ENCODE results near the gene DIDO1. TPM values are rescaled to one million over a fixed set of nuclear protein-coding genes. Genes with fewer than 3 reads are reported as not detected.
A peak's percentile ranks its signal among the peaks of the same experiment; 100 is the strongest.

The DIDO1 gene
- total and polyA plus RNA-seq, 2 of the 13 experiments (the other 11 are each of a cell fraction or from before 2014, with no cell fraction given), result 75.0 to 75.1 TPM

DNA sequence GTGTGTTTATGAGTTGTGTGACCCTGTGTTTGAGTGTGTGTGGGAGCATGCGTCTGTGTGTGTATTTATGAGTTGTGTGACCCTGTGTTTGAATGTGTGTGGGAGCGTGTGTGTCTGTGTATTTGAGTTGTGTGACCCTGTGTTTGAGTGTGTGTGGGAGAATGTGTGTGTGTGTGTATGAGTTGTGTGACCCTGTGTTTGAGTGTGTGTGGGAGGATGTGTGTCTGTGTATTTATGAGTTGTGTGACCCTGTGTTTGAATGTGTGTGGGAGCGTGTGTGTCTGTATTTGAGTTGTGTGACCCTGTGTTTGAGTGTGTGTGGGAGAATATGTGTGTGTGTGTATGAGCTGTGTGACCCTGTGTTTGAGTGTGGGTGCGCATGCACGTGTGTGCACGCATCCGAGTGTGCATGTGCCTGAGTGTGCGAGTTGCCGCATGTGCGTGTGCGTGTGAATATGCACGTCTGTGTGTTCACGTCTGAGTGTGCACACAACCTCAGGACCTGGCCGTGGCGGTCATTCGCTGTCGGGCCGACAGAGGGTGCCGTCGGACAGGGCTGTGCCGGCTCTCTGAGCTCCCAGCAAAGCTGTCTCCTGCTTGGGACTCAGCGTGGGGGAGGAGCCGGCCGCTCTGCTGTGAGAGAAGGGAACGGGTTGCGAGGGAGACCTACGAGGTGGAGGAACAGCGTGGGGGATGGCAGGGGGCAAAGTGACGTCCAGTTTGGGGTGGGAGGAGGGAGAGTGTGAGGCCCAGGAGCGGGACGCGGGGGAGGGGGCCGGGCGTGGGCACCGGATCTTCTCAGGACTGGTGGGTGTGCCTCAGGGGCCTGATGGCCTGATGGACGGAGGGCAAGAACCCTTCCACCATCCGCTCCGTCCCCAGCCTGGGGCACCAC lies 45.9 kb upstream of the DIDO1 start (continued):
- TF ChIP-seq DMAP1 (CRISPR knock-in tag; IDR thresholded peaks at IDR 0.05), result no peak
- 0 out of 2 replicates have a peak, but pooled peaks have one; percentile 51 for TF ChIP-seq YEATS4 (CRISPR knock-in tag; IDR thresholded peaks at IDR 0.05; ENCODE audit: borderline replicate concordance)
- TF ChIP-seq SMYD3 (CRISPR knock-in tag; IDR thresholded peaks at IDR 0.05), result no peak
- TF ChIP-seq SAFB2 (CRISPR knock-in tag; IDR thresholded peaks at IDR 0.05; ENCODE audit: borderline replicate concordance, low read depth), result peak; percentile 67
- TF ChIP-seq, protein P1, sequence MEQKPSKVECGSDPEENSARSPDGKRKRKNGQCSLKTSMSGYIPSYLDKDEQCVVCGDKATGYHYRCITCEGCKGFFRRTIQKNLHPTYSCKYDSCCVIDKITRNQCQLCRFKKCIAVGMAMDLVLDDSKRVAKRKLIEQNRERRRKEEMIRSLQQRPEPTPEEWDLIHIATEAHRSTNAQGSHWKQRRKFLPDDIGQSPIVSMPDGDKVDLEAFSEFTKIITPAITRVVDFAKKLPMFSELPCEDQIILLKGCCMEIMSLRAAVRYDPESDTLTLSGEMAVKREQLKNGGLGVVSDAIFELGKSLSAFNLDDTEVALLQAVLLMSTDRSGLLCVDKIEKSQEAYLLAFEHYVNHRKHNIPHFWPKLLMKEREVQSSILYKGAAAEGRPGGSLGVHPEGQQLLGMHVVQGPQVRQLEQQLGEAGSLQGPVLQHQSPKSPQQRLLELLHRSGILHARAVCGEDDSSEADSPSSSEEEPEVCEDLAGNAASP (CRISPR knock-in tag; IDR thresholded peaks at IDR 0.05; ENCODE audit: borderline replicate concordance), result peak; percentile 67; the same call in 1 of the 2 replicates
- peak; percentile 46 for TF ChIP-seq BCL6 (CRISPR knock-in tag; IDR thresholded peaks at IDR 0.05)
- no peak for TF ChIP-seq HMG20A (CRISPR knock-in tag; IDR thresholded peaks at IDR 0.05; ENCODE audit: borderline replicate concordance)
- TF ChIP-seq, protein P2, sequence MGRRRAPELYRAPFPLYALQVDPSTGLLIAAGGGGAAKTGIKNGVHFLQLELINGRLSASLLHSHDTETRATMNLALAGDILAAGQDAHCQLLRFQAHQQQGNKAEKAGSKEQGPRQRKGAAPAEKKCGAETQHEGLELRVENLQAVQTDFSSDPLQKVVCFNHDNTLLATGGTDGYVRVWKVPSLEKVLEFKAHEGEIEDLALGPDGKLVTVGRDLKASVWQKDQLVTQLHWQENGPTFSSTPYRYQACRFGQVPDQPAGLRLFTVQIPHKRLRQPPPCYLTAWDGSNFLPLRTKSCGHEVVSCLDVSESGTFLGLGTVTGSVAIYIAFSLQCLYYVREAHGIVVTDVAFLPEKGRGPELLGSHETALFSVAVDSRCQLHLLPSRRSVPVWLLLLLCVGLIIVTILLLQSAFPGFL (CRISPR knock-in tag; IDR thresholded peaks at IDR 0.05), result no peak
- peak; percentile 76; the same call in 1 of the 2 replicates for TF ChIP-seq KDM4B (CRISPR knock-in tag; IDR thresholded peaks at IDR 0.05)
- TF ChIP-seq NCOA1 (CRISPR knock-in tag; IDR thresholded peaks at IDR 0.05), result peak; percentile 71; the same call in 1 of the 2 replicates
- TF ChIP-seq NONO (IDR thresholded peaks at IDR 0.05), result no peak
- peak; percentile 97 for TF ChIP-seq NONO (CRISPR knock-in tag; conservative IDR thresholded peaks at IDR 0.05)
- no peak for TF ChIP-seq FOXO1 (CRISPR knock-in tag; IDR thresholded peaks at IDR 0.05)
- TF ChIP-seq ZNF20 (CRISPR knock-in tag; IDR thresholded peaks at IDR 0.05), result no peak
- TF ChIP-seq, protein P3, sequence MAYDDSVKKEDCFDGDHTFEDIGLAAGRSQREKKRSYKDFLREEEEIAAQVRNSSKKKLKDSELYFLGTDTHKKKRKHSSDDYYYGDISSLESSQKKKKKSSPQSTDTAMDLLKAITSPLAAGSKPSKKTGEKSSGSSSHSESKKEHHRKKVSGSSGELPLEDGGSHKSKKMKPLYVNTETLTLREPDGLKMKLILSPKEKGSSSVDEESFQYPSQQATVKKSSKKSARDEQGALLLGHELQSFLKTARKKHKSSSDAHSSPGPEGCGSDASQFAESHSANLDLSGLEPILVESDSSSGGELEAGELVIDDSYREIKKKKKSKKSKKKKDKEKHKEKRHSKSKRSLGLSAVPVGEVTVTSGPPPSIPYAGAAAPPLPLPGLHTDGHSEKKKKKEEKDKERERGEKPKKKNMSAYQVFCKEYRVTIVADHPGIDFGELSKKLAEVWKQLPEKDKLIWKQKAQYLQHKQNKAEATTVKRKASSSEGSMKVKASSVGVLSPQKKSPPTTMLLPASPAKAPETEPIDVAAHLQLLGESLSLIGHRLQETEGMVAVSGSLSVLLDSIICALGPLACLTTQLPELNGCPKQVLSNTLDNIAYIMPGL (CRISPR knock-in tag; IDR thresholded peaks at IDR 0.05; ENCODE audit: borderline replicate concordance in 1 of 2, low read depth in 1 of 2), result peak; percentile 94 to 96
- TF ChIP-seq, protein P4, sequence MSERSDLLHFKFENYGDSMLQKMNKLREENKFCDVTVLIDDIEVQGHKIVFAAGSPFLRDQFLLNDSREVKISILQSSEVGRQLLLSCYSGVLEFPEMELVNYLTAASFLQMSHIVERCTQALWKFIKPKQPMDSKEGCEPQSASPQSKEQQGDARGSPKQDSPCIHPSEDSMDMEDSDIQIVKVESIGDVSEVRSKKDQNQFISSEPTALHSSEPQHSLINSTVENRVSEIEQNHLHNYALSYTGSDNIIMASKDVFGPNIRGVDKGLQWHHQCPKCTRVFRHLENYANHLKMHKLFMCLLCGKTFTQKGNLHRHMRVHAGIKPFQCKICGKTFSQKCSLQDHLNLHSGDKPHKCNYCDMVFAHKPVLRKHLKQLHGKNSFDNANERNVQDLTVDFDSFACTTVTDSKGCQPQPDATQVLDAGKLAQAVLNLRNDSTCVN (CRISPR knock-in tag; IDR thresholded peaks at IDR 0.05; ENCODE audit: borderline replicate concordance), result peak; percentile 72
- TF ChIP-seq ZNF530 (CRISPR knock-in tag; IDR thresholded peaks at IDR 0.05; ENCODE audit: low read depth), result no peak
- peak; percentile 71; the same call in 2 of the 3 replicates for TF ChIP-seq MXI1 (IDR thresholded peaks at IDR 0.05; ENCODE audit: borderline replicate concordance, low read depth, low read length)
- TF ChIP-seq, protein P5, sequence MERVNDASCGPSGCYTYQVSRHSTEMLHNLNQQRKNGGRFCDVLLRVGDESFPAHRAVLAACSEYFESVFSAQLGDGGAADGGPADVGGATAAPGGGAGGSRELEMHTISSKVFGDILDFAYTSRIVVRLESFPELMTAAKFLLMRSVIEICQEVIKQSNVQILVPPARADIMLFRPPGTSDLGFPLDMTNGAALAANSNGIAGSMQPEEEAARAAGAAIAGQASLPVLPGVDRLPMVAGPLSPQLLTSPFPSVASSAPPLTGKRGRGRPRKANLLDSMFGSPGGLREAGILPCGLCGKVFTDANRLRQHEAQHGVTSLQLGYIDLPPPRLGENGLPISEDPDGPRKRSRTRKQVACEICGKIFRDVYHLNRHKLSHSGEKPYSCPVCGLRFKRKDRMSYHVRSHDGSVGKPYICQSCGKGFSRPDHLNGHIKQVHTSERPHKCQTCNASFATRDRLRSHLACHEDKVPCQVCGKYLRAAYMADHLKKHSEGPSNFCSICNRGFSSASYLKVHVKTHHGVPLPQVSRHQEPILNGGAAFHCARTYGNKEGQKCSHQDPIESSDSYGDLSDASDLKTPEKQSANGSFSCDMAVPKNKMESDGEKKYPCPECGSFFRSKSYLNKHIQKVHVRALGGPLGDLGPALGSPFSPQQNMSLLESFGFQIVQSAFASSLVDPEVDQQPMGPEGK (CRISPR knock-in tag; IDR thresholded peaks at IDR 0.05), result peak; percentile 66
- TF ChIP-seq ZSCAN21 (CRISPR knock-in tag; IDR thresholded peaks at IDR 0.05; ENCODE audit: borderline replicate concordance), result peak; percentile 73; the same call in 1 of the 2 replicates
- TF ChIP-seq TCF12 (IDR thresholded peaks at IDR 0.05), result no peak
- TF ChIP-seq TCF12 (CRISPR knock-in tag; IDR thresholded peaks at IDR 0.05), result no peak

All from HepG2 (cell line).